Choroid plexus epithelial cell (primary cell): Measurements from ENCODE around the gene TRIM44.
A peak's percentile ranks its signal among the peaks of the same experiment; 100 is the strongest.

Experiments used
- DNase-seq: peaks from one replicate; pipeline ENCODE4 v3.0.0-alpha.2; 2010; ENCODE audit warnings: low read depth
- H3K4me3 ChIP-seq: 2 replicates; pipeline ENCODE4 v1.5.1; 2011; ENCODE audit warnings: low read depth, mild to moderate bottlenecking, control low read depth, low read length, moderate library complexity
- TF ChIP-seq, protein P1 (sequence below): conservative IDR thresholded peaks from 2 replicates; pipeline ENCODE4 v1.5.1; 2011; ENCODE audit warnings: low read depth, mild to moderate bottlenecking, control low read depth, inconsistent platforms, low read length, moderate library complexity

TRIM44 gene

DNA sequence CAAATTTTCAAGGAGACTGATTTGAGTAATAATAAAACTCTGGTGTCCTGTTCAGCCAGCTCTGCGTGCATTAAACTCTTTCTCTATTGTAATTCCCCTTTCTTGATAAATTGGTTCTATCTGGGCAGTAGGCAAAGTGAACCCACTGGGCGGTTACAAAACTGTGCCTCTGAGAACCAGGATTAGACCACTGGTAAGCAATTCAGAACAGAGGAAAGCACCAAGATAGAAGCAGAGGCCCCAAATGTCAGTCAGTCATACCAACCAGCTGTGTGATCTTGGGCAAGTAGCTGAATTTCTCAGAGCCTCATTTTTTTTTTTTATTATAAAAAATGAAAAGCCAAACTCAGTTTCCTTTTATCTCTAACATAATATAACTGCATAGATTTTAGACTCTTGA, 54.9 kb downstream of the TRIM44 start:
- no peak for DNase-seq
- no peak overlapping the region for H3K4me3 ChIP-seq
- TF ChIP-seq, protein P1, sequence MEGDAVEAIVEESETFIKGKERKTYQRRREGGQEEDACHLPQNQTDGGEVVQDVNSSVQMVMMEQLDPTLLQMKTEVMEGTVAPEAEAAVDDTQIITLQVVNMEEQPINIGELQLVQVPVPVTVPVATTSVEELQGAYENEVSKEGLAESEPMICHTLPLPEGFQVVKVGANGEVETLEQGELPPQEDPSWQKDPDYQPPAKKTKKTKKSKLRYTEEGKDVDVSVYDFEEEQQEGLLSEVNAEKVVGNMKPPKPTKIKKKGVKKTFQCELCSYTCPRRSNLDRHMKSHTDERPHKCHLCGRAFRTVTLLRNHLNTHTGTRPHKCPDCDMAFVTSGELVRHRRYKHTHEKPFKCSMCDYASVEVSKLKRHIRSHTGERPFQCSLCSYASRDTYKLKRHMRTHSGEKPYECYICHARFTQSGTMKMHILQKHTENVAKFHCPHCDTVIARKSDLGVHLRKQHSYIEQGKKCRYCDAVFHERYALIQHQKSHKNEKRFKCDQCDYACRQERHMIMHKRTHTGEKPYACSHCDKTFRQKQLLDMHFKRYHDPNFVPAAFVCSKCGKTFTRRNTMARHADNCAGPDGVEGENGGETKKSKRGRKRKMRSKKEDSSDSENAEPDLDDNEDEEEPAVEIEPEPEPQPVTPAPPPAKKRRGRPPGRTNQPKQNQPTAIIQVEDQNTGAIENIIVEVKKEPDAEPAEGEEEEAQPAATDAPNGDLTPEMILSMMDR, result no peak

DNA sequence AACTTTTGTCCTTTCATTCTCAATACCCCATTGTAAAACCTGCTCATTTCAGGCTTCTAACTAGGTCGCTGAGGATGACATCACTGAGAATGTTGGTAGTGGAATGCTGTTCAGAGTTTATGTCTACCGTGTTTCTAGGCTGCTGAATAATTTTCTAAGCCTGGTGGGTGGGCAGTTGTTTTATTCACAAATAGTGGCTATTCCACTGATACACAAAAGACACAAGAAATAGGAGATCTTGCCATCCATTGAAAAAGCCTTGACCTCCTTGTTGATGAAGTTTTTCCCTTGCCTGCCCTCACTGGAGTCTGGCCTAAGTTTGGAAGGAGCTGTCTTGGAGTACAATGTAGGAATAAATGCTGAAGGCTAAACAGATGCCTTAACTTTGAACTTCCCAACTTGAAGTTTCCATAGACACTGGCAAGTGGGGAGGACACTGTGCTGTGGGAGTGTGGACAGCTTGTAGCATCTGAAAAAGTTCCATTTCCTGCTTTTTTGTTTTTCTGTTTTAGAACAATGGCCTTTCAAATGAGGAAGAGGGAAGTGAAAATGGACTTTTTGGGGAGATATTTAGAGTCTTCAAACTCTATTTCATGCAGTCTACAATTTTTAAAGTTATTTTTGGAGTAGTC, 59.2 kb downstream of the TRIM44 start:
- TF ChIP-seq, protein P1, result no peak
- DNase-seq, result peak; percentile 36
- H3K4me3 ChIP-seq, result no peak overlapping the region

DNA sequence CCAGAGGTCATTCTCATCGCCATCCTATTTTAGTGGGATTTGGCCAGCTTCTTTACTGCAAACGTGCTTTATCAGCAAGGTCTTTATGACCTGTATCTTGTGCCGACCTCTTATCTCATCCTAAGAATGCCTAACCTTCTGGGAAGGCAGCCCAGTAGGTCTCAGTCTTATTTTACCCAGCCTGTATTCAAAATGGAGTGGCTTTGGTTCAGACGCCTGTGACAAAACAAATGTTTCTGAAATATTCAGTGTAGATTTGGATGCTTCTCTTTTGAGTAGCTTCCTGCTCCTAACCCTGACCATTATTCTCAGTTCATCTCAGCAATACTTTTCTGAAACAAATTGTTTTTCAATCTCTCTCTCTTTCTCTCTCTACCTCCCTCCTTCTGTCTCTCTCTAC, 60.1 kb downstream of the TRIM44 start:
- TF ChIP-seq, protein P1, result no peak
- no peak overlapping the region for H3K4me3 ChIP-seq
- no peak for DNase-seq

DNA sequence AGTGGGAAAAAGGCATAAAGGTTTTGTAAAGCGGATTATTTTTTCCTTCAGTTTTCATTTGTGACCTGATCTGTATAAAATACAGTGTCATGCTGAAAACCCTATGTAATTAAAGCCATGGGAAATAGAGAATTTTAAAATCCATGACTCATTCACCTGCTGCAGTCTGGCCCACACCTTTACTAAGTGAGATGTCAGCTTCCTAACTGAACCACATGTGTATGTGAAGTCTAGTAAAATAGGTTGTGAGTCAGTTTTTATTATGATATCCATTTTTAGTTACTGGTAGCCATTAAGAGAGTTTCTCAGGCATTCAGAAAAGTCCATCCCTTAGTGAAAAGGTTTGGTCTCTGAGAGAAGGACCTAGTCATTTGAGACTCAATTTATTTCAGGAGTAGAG, 60.9 kb downstream of the TRIM44 start:
- no peak overlapping the region for H3K4me3 ChIP-seq
- TF ChIP-seq, protein P1, result no peak
- no peak for DNase-seq

DNA sequence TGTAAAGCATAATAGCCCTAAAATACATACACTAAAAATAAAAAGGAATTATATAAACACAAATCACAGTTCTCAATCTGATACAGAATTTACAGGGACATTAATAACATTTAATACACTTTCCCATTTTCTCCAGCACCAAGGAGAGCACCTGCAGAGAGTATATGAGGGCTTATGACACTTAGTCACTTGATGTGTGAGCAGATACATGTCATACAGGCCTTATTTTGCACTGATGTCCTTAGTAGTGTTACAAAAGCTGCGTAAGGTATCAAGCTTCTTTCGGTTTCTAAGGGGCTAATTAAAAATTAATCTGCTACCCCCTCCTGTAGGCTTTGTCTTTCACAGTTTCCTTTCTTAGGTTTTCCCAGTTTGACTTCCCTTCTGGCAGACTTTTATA, 61.3 kb downstream of the TRIM44 start:
- no peak overlapping the region for H3K4me3 ChIP-seq
- TF ChIP-seq, protein P1, result no peak
- peak; percentile 30 for DNase-seq

DNA sequence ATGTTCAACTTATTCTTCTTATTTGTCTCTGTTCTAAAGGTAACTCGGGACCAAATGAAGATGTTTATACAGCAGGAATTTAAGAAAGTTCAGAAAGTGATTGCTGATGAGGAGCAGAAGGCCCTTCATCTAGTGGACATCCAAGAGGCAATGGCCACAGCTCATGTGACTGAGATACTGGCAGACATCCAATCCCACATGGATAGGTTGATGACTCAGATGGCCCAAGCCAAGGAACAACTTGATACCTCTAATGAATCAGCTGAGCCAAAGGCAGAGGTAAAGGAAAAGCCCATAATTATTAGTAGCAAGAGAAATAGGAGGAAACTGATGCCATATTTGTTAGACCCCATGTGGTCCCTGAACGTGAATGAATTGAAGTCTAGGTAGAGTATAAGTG, 63.3 kb downstream of the TRIM44 start:
- DNase-seq, result peak; percentile 82
- TF ChIP-seq, protein P1, result no peak
- no peak overlapping the region for H3K4me3 ChIP-seq

DNA sequence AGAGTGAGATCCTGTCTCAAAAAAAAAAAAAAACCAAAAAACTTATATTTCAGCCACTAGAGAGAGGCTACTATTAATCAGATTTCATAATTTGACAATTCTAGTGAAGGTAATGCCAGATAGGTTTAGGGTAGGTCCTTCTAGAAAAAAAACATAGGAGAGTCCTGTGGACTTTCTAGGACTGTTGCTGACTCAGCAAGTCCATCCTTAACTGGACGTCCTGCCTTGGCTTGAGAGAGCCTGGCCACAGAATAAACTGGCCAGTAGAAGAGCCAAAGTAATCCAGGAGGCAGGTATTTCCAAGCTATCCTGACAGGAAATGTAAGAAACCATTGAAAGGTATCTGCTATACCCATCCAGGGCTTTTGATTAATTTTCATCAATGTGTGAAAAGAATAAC, 64.6 kb downstream of the TRIM44 start:
- H3K4me3 ChIP-seq, result no peak overlapping the region
- DNase-seq, result no peak
- TF ChIP-seq, protein P1, result no peak
